IMR-90 (cell line): ENCODE measurements around the gene PDE6B. TPM values are rescaled to one million over a fixed set of nuclear protein-coding genes. Genes with fewer than 3 reads are reported as not detected.

ENCODE experiments used
- ATAC-seq: fragments of 200-7000 bp; cut with Tn5 transposase; 2 replicates; pipeline ENCODE4 v1.9.1; 2020; ENCODE audit warnings: low read depth, mild to moderate bottlenecking, moderate library complexity
- BruUV-seq: library from RNA; stranded (reverse); fragments of 400-500 nt; replicated peaks from 2 replicates; lab custom pipeline; 2021; lab: Mats Ljungman, UMichigan
- CTCF ChIA-PET: fragments of 300-600 bp; formaldehyde crosslinking; extraction: SDS; loops from one replicate; lab custom pipeline; 2021; ENCODE audit warnings: antibody characterized with exemption; lab: Yijun Ruan, JAX
- POLR2A ChIA-PET: fragments of 300-600 bp; sonication (Branson Sonifier 250); formaldehyde crosslinking; loops from one replicate; lab custom pipeline; 2022; ENCODE audit warnings: antibody characterized with exemption; ENCODE audit not compliant: unreplicated experiment; lab: Charles Lee
- DNase-seq: peaks from one replicate; pipeline ENCODE4 v3.0.0; 2013
- H2AFZ ChIP-seq: replicated peaks from 2 replicates; pipeline ENCODE3; 2013; ENCODE audit warnings: low read length, mild to moderate bottlenecking; ENCODE audit not compliant: poor library complexity
- H2AK5ac ChIP-seq: 2 replicates; pipeline ENCODE4 v1.6.1; 2013; ENCODE audit warnings: low read depth, low read length, inconsistent platforms
- H2AK9ac ChIP-seq: replicated peaks from 2 replicates; pipeline ENCODE3; 2013; ENCODE audit warnings: mild to moderate bottlenecking, low read depth, low read length, moderate library complexity; ENCODE audit not compliant: poor library complexity
- H2BK120ac ChIP-seq: 2 replicates; pipeline ENCODE4 v1.6.1; 2013; ENCODE audit warnings: low read depth, low read length, inconsistent platforms
- H2BK15ac ChIP-seq: 3 replicates; pipeline ENCODE4 v1.6.1; 2013; ENCODE audit warnings: low read depth, low read length, inconsistent platforms
- H2BK20ac ChIP-seq: 2 replicates; pipeline ENCODE4 v1.6.1; 2013; ENCODE audit warnings: low read depth, mild to moderate bottlenecking, inconsistent platforms, low read length, moderate library complexity
- H2BK5ac ChIP-seq: 2 replicates; pipeline ENCODE4 v1.6.1; 2013; ENCODE audit warnings: mild to moderate bottlenecking, low read depth, low read length, inconsistent platforms; ENCODE audit not compliant: poor library complexity, severe bottlenecking
- H3K14ac ChIP-seq: replicated peaks from 2 replicates; pipeline ENCODE4 v1.6.1; 2013; ENCODE audit warnings: low read depth, low read length, inconsistent platforms
- H3K18ac ChIP-seq: 2 replicates; pipeline ENCODE4 v1.6.1; 2013; ENCODE audit warnings: low read depth, low read length, control low read depth
- H3K23ac ChIP-seq: 2 replicates; pipeline ENCODE4 v1.6.1; 2013; ENCODE audit warnings: low read depth, low read length, inconsistent platforms
- H3K27ac ChIP-seq: 2 replicates; pipeline ENCODE4 v1.5.1; 2013; ENCODE audit warnings: mild to moderate bottlenecking, control low read depth, low read length; ENCODE audit not compliant: insufficient read depth
- H3K27me3 ChIP-seq: 2 replicates; pipeline ENCODE4 v1.6.1; 2013; ENCODE audit warnings: low read length; ENCODE audit not compliant: control insufficient read depth, insufficient read depth
- H3K36me3 ChIP-seq: 2 replicates; pipeline ENCODE4 v1.6.1; 2013; ENCODE audit warnings: low read length, mixed read lengths; ENCODE audit not compliant: control insufficient read depth, insufficient read depth
- H3K4ac ChIP-seq: 2 replicates; pipeline ENCODE4 v1.6.1; 2013; ENCODE audit warnings: low read depth, low read length, inconsistent platforms
- H3K4me1 ChIP-seq: 2 replicates; pipeline ENCODE4 v1.6.1; 2013; ENCODE audit warnings: low read length, mixed read lengths; ENCODE audit not compliant: control insufficient read depth, insufficient read depth
- H3K4me2 ChIP-seq: 2 replicates; pipeline ENCODE4 v1.6.1; 2013; ENCODE audit warnings: low read depth, mild to moderate bottlenecking, control low read depth, low read length, moderate library complexity
- H3K4me3 ChIP-seq: 2 replicates; pipeline ENCODE4 v1.5.1; 2013; ENCODE audit warnings: low read depth, mild to moderate bottlenecking, control low read depth, low read length, moderate library complexity; ENCODE audit not compliant: insufficient read depth
- H3K56ac ChIP-seq: 2 replicates; pipeline ENCODE4 v1.6.1; 2013; ENCODE audit warnings: low read length, inconsistent platforms; ENCODE audit not compliant: insufficient read depth; ENCODE audit errors: extremely low read depth
- H3K79me1 ChIP-seq, 2 experiments: 2 replicates each; pipeline ENCODE4 v1.6.1; 2013; ENCODE audit warnings: low read length in 2 of 2, inconsistent platforms in 1 of 2, low read depth in 1 of 2
- H3K9ac ChIP-seq: 2 replicates; pipeline ENCODE4 v1.6.1; 2013; ENCODE audit warnings: low read depth, low read length, control low read depth
- H3K9me1 ChIP-seq: 2 replicates; pipeline ENCODE4 v1.6.1; 2013; ENCODE audit warnings: low read length, inconsistent platforms; ENCODE audit not compliant: insufficient read depth
- H3K9me3 ChIP-seq: 2 replicates; pipeline ENCODE4 v1.6.1; 2013; ENCODE audit warnings: low read length; ENCODE audit not compliant: control insufficient read depth, insufficient read depth
- H4K20me1 ChIP-seq: 2 replicates; pipeline ENCODE4 v1.6.1; 2013; ENCODE audit warnings: low read length, inconsistent platforms; ENCODE audit not compliant: insufficient read depth
- H4K5ac ChIP-seq: 2 replicates; pipeline ENCODE4 v1.6.1; 2013; ENCODE audit warnings: mild to moderate bottlenecking, low read depth, low read length, control low read depth
- H4K8ac ChIP-seq, 2 experiments: 2 replicates each; pipeline ENCODE4 v1.6.1; 2013; ENCODE audit warnings: low read depth in 2 of 2, low read length in 2 of 2, control low read depth in 1 of 2, inconsistent platforms in 1 of 2
- H4K91ac ChIP-seq: 2 replicates; pipeline ENCODE4 v1.6.1; 2013; ENCODE audit warnings: low read depth, low read length, inconsistent platforms; ENCODE audit not compliant: insufficient read depth
- ELK1 ChIP-seq: fragments of 150-350 bp; IDR thresholded peaks from 2 replicates; pipeline ENCODE4 v1.6.1; 2016; ENCODE audit warnings: low read depth, mild to moderate bottlenecking, low read length, moderate library complexity, borderline replicate concordance
- MAFK ChIP-seq: IDR thresholded peaks from 2 replicates; pipeline ENCODE4 v1.6.1; 2012; ENCODE audit warnings: low read depth, low read length, improper control_type of control experiment
- RAD21 ChIP-seq: IDR thresholded peaks from 2 replicates; pipeline ENCODE4 v1.6.1; 2012; ENCODE audit warnings: low read length, improper control_type of control experiment
- USF2 ChIP-seq: fragments of 150-350 bp; IDR thresholded peaks from 2 replicates; pipeline ENCODE4 v1.6.1; 2017; ENCODE audit warnings: mild to moderate bottlenecking, antibody characterized with exemption, low read length, low read depth
- WGBS, 2 experiments: methylation state at CpG; one replicate each; pipeline versions ENCODE4 v1.1.5 to v1.1.7; 2013; ENCODE audit warnings: missing lambda C conversion rate in 2 of 2; ENCODE audit not compliant: insufficient read length in 1 of 2; ENCODE audit errors: extremely low coverage in 2 of 2; 5-methylcytosine and 5-hydroxymethylcytosine counted together
- dilution Hi-C: fragments of 300-500 bp; cut with HindIII; formaldehyde crosslinking; loops from one replicate; pipeline ENCODE4 v1.14.3; 2018; ENCODE audit warnings: low sequenced_read_pairs; ENCODE audit not compliant: unreplicated experiment
- in situ Hi-C: fragments of 300-500 bp; cut with MboI; formaldehyde crosslinking; loops from 3 replicates; pipeline ENCODE4 v1.14.3; 2019; ENCODE audit warnings: low sequenced_read_pairs, inconsistent platforms, mixed read lengths
- intact Hi-C: fragments of 100-400 bp; cut with micrococcal nuclease; formaldehyde crosslinking; loops from 2 replicates; pipeline ENCODE4 v1.10.0; 2022
- polyA plus RNA-seq, 3 experiments: library from polyadenylated mRNA; depleted of rRNA; stranded (reverse); fragments of >200 nt; gene quantifications; 2 replicates each; pipeline ENCODE4 v1.2.3, GENCODE V29; 2012; ENCODE audit warnings: low replicate concordance in 1 of 3
- total RNA-seq: library from RNA; depleted of rRNA; stranded (reverse); fragments of >200 nt; gene quantifications from 2 replicates; pipeline ENCODE4 v1.2.3, GENCODE V29; 2012

Gene PDE6B
- total and polyA plus RNA-seq, 2 of the 4 experiments (the other 2 are of a cell fraction) = under 0.01 TPM; not detected in 1

- no peak for DNase-seq
- CTCF ChIA-PET = no interaction called here
Observed at GRCh38 chr4:714087-714486, 88.7 kb downstream of the PDE6B start.

More at GRCh38 chr4:714087-714486, 88.7 kb downstream of the PDE6B start:
- no peak overlapping the region for H2BK5ac ChIP-seq
- peaks cover 73% of the 10 kb centered on the region for H4K20me1 ChIP-seq
- no peak overlapping the region for H2AFZ ChIP-seq
- no peak overlapping the region for H4K8ac ChIP-seq
- dilution Hi-C loops (no loop called here), in situ Hi-C loops (no loop called here), intact Hi-C loops (no loop called here)
- H2BK20ac ChIP-seq = no peak overlapping the region
- H2BK120ac ChIP-seq = no peak overlapping the region
- no peak overlapping the region for H3K23ac ChIP-seq
- POLR2A ChIA-PET = interaction anchor here (0.6 kb wide), 1 partner anchor 23 kb away, joined by 4 read pairs; no protein-coding TSS in a partner anchor
- H3K79me1 ChIP-seq = peaks cover 12 to 42% of the 10 kb centered on the region in 2 experiments; a peak in 3 of 4 replicates
- BruUV-seq = no TSS peak
- H2AK5ac ChIP-seq = no peak overlapping the region
- H4K5ac ChIP-seq = no peak overlapping the region
- no peak overlapping the region for H3K27ac ChIP-seq
- H3K4me1 ChIP-seq = no peaks in the 10 kb centered on the region
- no peak overlapping the region for H2BK15ac ChIP-seq
- 100% methylated on average over 2 of the region's 18 CpGs; no CpG with 5 or more reads in 1 of the 2 experiments for WGBS, 2 experiments
- no peaks in the 10 kb centered on the region for H3K9me3 ChIP-seq
- peaks cover 5% of the 10 kb centered on the region; the same call in 1 of the 2 replicates for H3K9me1 ChIP-seq
- ATAC-seq = no peak
- H3K4ac ChIP-seq = no peak overlapping the region
- H2AK9ac ChIP-seq = no peak overlapping the region
- H4K91ac ChIP-seq = no peak overlapping the region
- no peaks in the 10 kb centered on the region for H3K27me3 ChIP-seq
- peaks cover 15% of the 10 kb centered on the region for H3K36me3 ChIP-seq
- no peak overlapping the region for H3K56ac ChIP-seq
- no peak overlapping the region for H3K4me3 ChIP-seq
- no peak overlapping the region for H3K4me2 ChIP-seq
- TF ChIP-seq MAFK (no peak), USF2 (no peak), ELK1 (no peak), RAD21 (no peak)
- no peak overlapping the region for H3K14ac ChIP-seq
- H3K18ac ChIP-seq = no peak overlapping the region
- no peak overlapping the region for H3K9ac ChIP-seq
